H1 (cell line): Measurements from ENCODE around the gene SLC13A3. TPM values are rescaled to one million over a fixed set of nuclear protein-coding genes. Genes with fewer than 3 reads are reported as not detected.

Experiments
- CTCF ChIA-PET: fragments of 300-600 bp; sonication (Branson Sonifier 250); formaldehyde crosslinking; loops from one replicate; lab custom pipeline; 2021; ENCODE audit not compliant: partially characterized antibody; lab: Charles Lee
- POLR2A ChIA-PET: fragments of 300-600 bp; sonication (Branson Sonifier 250); formaldehyde crosslinking; loops from one replicate; lab custom pipeline; 2021; ENCODE audit warnings: inconsistent platforms; ENCODE audit not compliant: partially characterized antibody; lab: Charles Lee
- DNase-seq, 2 experiments: peaks; one replicate each; pipeline versions ENCODE4 v3.0.0 to v3.0.0-alpha.2; 2010 to 2022; ENCODE audit warnings: low spot score in 2 of 2, low read depth in 1 of 2, mixed read lengths in 1 of 2
- FAIRE-seq: peaks from 2 replicates; lab custom pipeline; 2011; peaks lifted over from hg19 to GRCh38; lab: Jason Lieb, UNC
- H2AFZ ChIP-seq: 2 replicates; pipeline ENCODE4 v1.8.1; 2012; ENCODE audit warnings: low read length, inconsistent platforms
- H2AK5ac ChIP-seq: 2 replicates; pipeline ENCODE4 v1.6.1; 2013; ENCODE audit warnings: low read depth, low read length
- H2BK120ac ChIP-seq: replicated peaks from 2 replicates; pipeline ENCODE3; 2013; ENCODE audit warnings: low read depth, low read length, inconsistent platforms
- H2BK12ac ChIP-seq: 2 replicates; pipeline ENCODE4 v1.6.1; 2013; ENCODE audit warnings: low read depth, low read length
- H2BK15ac ChIP-seq: 2 replicates; pipeline ENCODE4 v1.6.1; 2013; ENCODE audit warnings: low read length
- H2BK20ac ChIP-seq: 2 replicates; pipeline ENCODE4 v1.6.1; 2013; ENCODE audit warnings: low read length
- H2BK5ac ChIP-seq: 2 replicates; pipeline ENCODE4 v1.6.1; 2013; ENCODE audit warnings: low read depth, low read length
- H3K14ac ChIP-seq: 2 replicates; pipeline ENCODE4 v1.6.1; 2013; ENCODE audit warnings: inconsistent platforms; ENCODE audit not compliant: insufficient read length
- H3K18ac ChIP-seq: 2 replicates; pipeline ENCODE4 v1.6.1; 2013; ENCODE audit warnings: low read length; ENCODE audit errors: extremely low read depth
- H3K23ac ChIP-seq: 2 replicates; pipeline ENCODE4 v1.6.1; 2013; ENCODE audit warnings: inconsistent platforms; ENCODE audit not compliant: insufficient read length
- H3K23me2 ChIP-seq: 2 replicates; pipeline ENCODE4 v1.6.1; 2013; ENCODE audit warnings: low read depth, low read length
- H3K27ac ChIP-seq: 2 replicates; pipeline ENCODE4 v1.6.1; 2011; ENCODE audit warnings: low read depth, low read length, inconsistent platforms
- H3K27me3 ChIP-seq, 4 experiments: replicated peaks in 1 of 4; 1 replicate in 1 of 4; 2 replicates in 3 of 4; pipeline versions ENCODE4 v1.6.1 to v1.8.1; 2011 to 2013; ENCODE audit warnings: low read length in 3 of 4, mild to moderate bottlenecking in 3 of 4, inconsistent platforms in 2 of 4, mixed read lengths in 2 of 4, moderate library complexity in 1 of 4; ENCODE audit not compliant: control insufficient read depth in 3 of 4, insufficient read depth in 3 of 4; ENCODE audit errors: extremely low read depth in 1 of 4
- H3K36me3 ChIP-seq, 4 experiments: 2 replicates each; pipeline versions ENCODE4 v1.6.1 to v1.8.1; 2011 to 2013; ENCODE audit warnings: mild to moderate bottlenecking in 4 of 4, low read length in 3 of 4, moderate library complexity in 2 of 4, control low read depth in 1 of 4, inconsistent platforms in 1 of 4; ENCODE audit not compliant: insufficient read depth in 4 of 4, control insufficient read depth in 2 of 4
- H3K4ac ChIP-seq: replicated peaks from 2 replicates; pipeline ENCODE3; 2013; ENCODE audit warnings: low read length, low read depth, mixed read lengths, inconsistent platforms; ENCODE audit not compliant: insufficient read length
- H3K4me1 ChIP-seq, 4 experiments: replicated peaks in 1 of 4; 1 replicate in 1 of 4; 2 replicates in 3 of 4; pipeline versions ENCODE4 v1.6.1 to v1.8.1; 2011 to 2013; ENCODE audit warnings: low read length in 3 of 4, inconsistent platforms in 2 of 4, mixed read lengths in 1 of 4; ENCODE audit not compliant: insufficient read depth in 4 of 4, control insufficient read depth in 3 of 4
- H3K4me2 ChIP-seq, 2 experiments: 2 replicates each; pipeline versions ENCODE4 v1.6.1 to v1.8.1; 2011 to 2013; ENCODE audit warnings: low read depth in 2 of 2, low read length in 2 of 2, control low read depth in 1 of 2, inconsistent platforms in 1 of 2, mild to moderate bottlenecking in 1 of 2; ENCODE audit not compliant: insufficient read depth in 1 of 2
- H3K4me3 ChIP-seq, 4 experiments: fragments of 200-600, 300-600 bp in 1 of 4; sonication (generic), shearing (Covaris generic), sonication (Bioruptor Twin) in 1 of 4; 2 replicates each; pipeline versions ENCODE4 v1.5.1 to v1.8.1; 2011 to 2016; ENCODE audit warnings: low read length in 4 of 4, low read depth in 3 of 4, control low read depth in 2 of 4, inconsistent platforms in 2 of 4, mild to moderate bottlenecking in 2 of 4, mixed read lengths in 1 of 4, moderate library complexity in 1 of 4; ENCODE audit not compliant: insufficient read depth in 2 of 4; ENCODE audit errors: extremely low read depth in 1 of 4
- H3K56ac ChIP-seq: replicated peaks from 2 replicates; pipeline ENCODE3; 2013; ENCODE audit warnings: low read depth, mild to moderate bottlenecking, mixed read lengths, low read length, inconsistent platforms; ENCODE audit not compliant: insufficient read length
- H3K79me1 ChIP-seq: 2 replicates; pipeline ENCODE4 v1.6.1; 2013; ENCODE audit warnings: low read depth, low read length, control low read depth
- H3K79me2 ChIP-seq, 2 experiments: 2 replicates each; pipeline versions ENCODE4 v1.6.1 to v1.8.1; 2012 to 2013; ENCODE audit warnings: low read length in 2 of 2, mild to moderate bottlenecking in 2 of 2, inconsistent platforms in 1 of 2; ENCODE audit not compliant: insufficient read depth in 2 of 2, control insufficient read depth in 1 of 2
- H3K9ac ChIP-seq, 4 experiments: replicated peaks in 1 of 4; 1 replicate in 1 of 4; 2 replicates in 3 of 4; pipeline versions ENCODE4 v1.6.1 to v1.8.1; 2011 to 2013; ENCODE audit warnings: low read depth in 3 of 4, low read length in 3 of 4, control low read depth in 2 of 4, mild to moderate bottlenecking in 2 of 4, moderate library complexity in 2 of 4, inconsistent platforms in 1 of 4; ENCODE audit errors: extremely low read depth in 1 of 4
- H3K9me3 ChIP-seq, 2 experiments: 2 replicates each; pipeline versions ENCODE4 v1.6.1 to v1.8.1; 2012 to 2013; ENCODE audit warnings: mild to moderate bottlenecking in 2 of 2, moderate library complexity in 2 of 2, control low read depth in 1 of 2, inconsistent platforms in 1 of 2, low read depth in 1 of 2, low read length in 1 of 2, mixed read lengths in 1 of 2; ENCODE audit not compliant: insufficient read depth in 2 of 2
- H4K20me1 ChIP-seq, 2 experiments: replicated peaks in 1 of 2; 2 replicates each; pipeline versions ENCODE3 to v1.8.1; 2011 to 2013; ENCODE audit warnings: inconsistent platforms in 2 of 2, low read length in 2 of 2, mild to moderate bottlenecking in 1 of 2; ENCODE audit not compliant: insufficient read depth in 2 of 2, control insufficient read depth in 1 of 2
- H4K5ac ChIP-seq: 2 replicates; pipeline ENCODE4 v1.6.1; 2013; ENCODE audit warnings: low read length, low read depth, mixed read lengths, inconsistent platforms; ENCODE audit not compliant: insufficient read length
- H4K8ac ChIP-seq: 2 replicates; pipeline ENCODE4 v1.8.0; 2013; ENCODE audit warnings: mild to moderate bottlenecking, moderate library complexity, low read length, inconsistent platforms; ENCODE audit not compliant: insufficient read depth; ENCODE audit errors: extremely low read depth
- H4K91ac ChIP-seq: replicated peaks from 2 replicates; pipeline ENCODE3; 2013; ENCODE audit warnings: low read length, mixed read lengths, inconsistent platforms; ENCODE audit not compliant: insufficient read length
- CBX8 ChIP-seq: fragments of 300-800, 300-1000 bp; sonication (generic); IDR thresholded peaks from 2 replicates; pipeline ENCODE4 v1.7.1; 2016; ENCODE audit warnings: low read depth, low read length, borderline replicate concordance
- CEBPB ChIP-seq: IDR thresholded peaks from 2 replicates; pipeline ENCODE4 v1.6.1; 2012; ENCODE audit warnings: low read depth, low read length
- CREB1 ChIP-seq: IDR thresholded peaks from 2 replicates; pipeline ENCODE4 v1.6.1; 2012; ENCODE audit warnings: inconsistent platforms
- CTCF ChIP-seq, 3 experiments: IDR thresholded peaks; 1 replicate in 2 of 3; 2 replicates in 1 of 3; pipeline versions ENCODE4 v1.5.1 to v1.6.1; 2011; ENCODE audit warnings: low read length in 3 of 3, mild to moderate bottlenecking in 3 of 3, inconsistent platforms in 2 of 3, low read depth in 1 of 3, moderate library complexity in 1 of 3; ENCODE audit not compliant: insufficient read depth in 1 of 3; ENCODE audit errors: control extremely low read depth in 1 of 3
- EZH2 ChIP-seq: fragments of 200-600 bp; sonication (generic); IDR thresholded peaks from 2 replicates; pipeline ENCODE4 v1.7.1; 2012; ENCODE audit warnings: low read depth, mild to moderate bottlenecking, moderate library complexity, low read length, inconsistent platforms; ENCODE audit not compliant: severe bottlenecking
- JUN ChIP-seq: IDR thresholded peaks from 2 replicates; pipeline ENCODE4 v1.6.1; 2011; ENCODE audit warnings: low read depth, mild to moderate bottlenecking, improper control_type of control experiment, low read length
- KDM1A ChIP-seq: fragments of 200-600, 300-600 bp; sonication (generic); IDR thresholded peaks from 2 replicates; pipeline ENCODE4 v1.7.1; 2016; ENCODE audit warnings: mild to moderate bottlenecking, low read length, borderline replicate concordance
- NANOG ChIP-seq: IDR thresholded peaks from 2 replicates; pipeline ENCODE4 v1.6.1; 2011; ENCODE audit warnings: low read length, low read depth, mild to moderate bottlenecking, inconsistent platforms; ENCODE audit not compliant: insufficient read depth, poor library complexity, severe bottlenecking
- POLR2A ChIP-seq, 2 experiments: IDR thresholded peaks; 1 replicate in 1 of 2; 2 replicates in 1 of 2; pipeline ENCODE4 v1.6.1; 2011; ENCODE audit warnings: low read depth in 2 of 2, low read length in 2 of 2, mild to moderate bottlenecking in 2 of 2; ENCODE audit errors: control extremely low read depth in 1 of 2
- USF2 ChIP-seq: IDR thresholded peaks from 2 replicates; pipeline ENCODE4 v1.6.1; 2011; ENCODE audit warnings: low read length, improper control_type of control experiment
- WGBS, 2 experiments: shearing (Covaris generic) in 1 of 2; methylation state at CpG; one replicate each; pipeline versions ENCODE4 v1.1.6 to v1.1.7; 2013 to 2015; ENCODE audit warnings: low lambda C conversion rate in 2 of 2, mixed read lengths in 2 of 2, inconsistent platforms in 1 of 2, low coverage in 1 of 2, missing lambda C conversion rate in 1 of 2; ENCODE audit not compliant: insufficient replicate concordance in 2 of 2, insufficient coverage in 1 of 2, insufficient read length in 1 of 2; ENCODE audit errors: extremely low coverage in 1 of 2, missing lambda C conversion rate in 1 of 2; 5-methylcytosine and 5-hydroxymethylcytosine counted together
- polyA plus RNA-seq, 7 experiments: library from polyadenylated mRNA; depleted of rRNA in 3 of 7; stranded (reverse) in 5 of 7; unstranded in 2 of 7; fragments of >200 nt in 5 of 7; fragments of 200-250 nt in 2 of 7; gene quantifications; 1 replicate in 5 of 7; 2 replicates in 1 of 7; 4 replicates in 1 of 7; pipeline versions ENCODE4 v1.2.1 to v1.2.3, GENCODE V29; 2011 to 2013; ENCODE audit warnings: missing spikeins in 2 of 7, mixed read lengths in 2 of 7
- total RNA-seq: library from RNA; stranded (reverse); fragmentation: NEBNext Ultra II Directional; extraction: Animal tissue kit (Norgen Biotek cat#: 25700); gene quantifications from 2 replicates; pipeline ENCODE4 v1.2.1, GENCODE V29; 2021

The SLC13A3 gene
- total and polyA plus RNA-seq, 2 of the 8 experiments (the other 6 are each of a cell fraction or from before 2014, with no cell fraction given): 9.4 to 12.6 TPM

GRCh38 chr20:46680684-46681031 is 29.4 kb upstream of the SLC13A3 start:
- Histone ChIP-seq H2BK120ac (no peak overlapping the region), H3K4me3 (no peak overlapping the region), H3K4me1 (peaks cover 12 to 22% (median 16%) of the 10 kb centered on the region in 4 experiments), H4K91ac (no peak overlapping the region), H2AK5ac (no peak overlapping the region), H3K4me2 (no peak overlapping the region), H2BK20ac (no peak overlapping the region), H3K23ac (no peak overlapping the region), H3K23me2 (peaks cover 4% of the 10 kb centered on the region; the same call in 1 of the 2 replicates), H3K36me3 (peaks cover 0 to 25% (median 8%) of the 10 kb centered on the region in 4 experiments; a peak in 5 of 8 replicates), H3K18ac (no peak overlapping the region), H2BK15ac (no peak overlapping the region), H3K14ac (no peak overlapping the region), H3K27me3 (no peaks in the 10 kb centered on the region), H3K79me2 (peaks cover 0 to 42% of the 10 kb centered on the region in 2 experiments; a peak in 2 of 4 replicates), H2BK5ac (no peak overlapping the region), H2AFZ (no peak overlapping the region), H3K79me1 (peaks cover 2% of the 10 kb centered on the region; the same call in 1 of the 2 replicates), H4K20me1 (peaks cover 0 to 3% of the 10 kb centered on the region in 2 experiments), H4K5ac (no peak overlapping the region), H3K4ac (no peak overlapping the region), H3K9me3 (no peaks in the 10 kb centered on the region), H3K9ac (no peak overlapping the region), H4K8ac (no peak overlapping the region), H2BK12ac (no peak overlapping the region), H3K56ac (no peak overlapping the region), H3K27ac (no peak overlapping the region)
- FAIRE-seq: no peak
- ChIA-PET POLR2A (interaction anchor here (0.9 to 2.0 kb wide), 6 partner anchors 30 to 160 kb away, joined by 3 to 8 read pairs (median 4); no protein-coding TSS in a partner anchor), CTCF (interaction anchor here (0.7 to 4.3 kb wide), 32 partner anchors 8 to 519 kb away, joined by 3 to 63 read pairs (median 7); partner anchors contain the start of gene TP53RK)
- DNase-seq: no peak
- WGBS, 2 experiments: 81% methylated on average over 2 of the region's 2 CpGs; no CpG with 5 or more reads in 1 of the 2 experiments
- no peak for TF ChIP-seq CREB1
- no peak for TF ChIP-seq CEBPB
- TF ChIP-seq CBX8: no peak
- TF ChIP-seq POLR2A (IDR thresholded peaks at IDR 0.05; ENCODE audit: control extremely low read depth in 1 of 2, low read depth in 2 of 2, low read length in 2 of 2): no peak
- no peak for TF ChIP-seq NANOG
- TF ChIP-seq JUN: no peak
- TF ChIP-seq EZH2: no peak
- TF ChIP-seq USF2: no peak
- no peak for TF ChIP-seq CTCF (IDR thresholded peaks at IDR 0.05; ENCODE audit: control extremely low read depth in 1 of 3, insufficient read depth in 1 of 3, low read depth in 1 of 3, low read length in 3 of 3)
- TF ChIP-seq KDM1A: no peak
